GM12864 (cell line): Measurements from ENCODE around the gene MAGI2.

Source experiments
- DNase-seq: peaks from one replicate; pipeline ENCODE4 v3.0.0-alpha.2; 2011; ENCODE audit warnings: low read depth
- H3K4me3 ChIP-seq: 2 replicates; pipeline ENCODE4 v1.5.1; 2011; ENCODE audit warnings: mild to moderate bottlenecking, low read depth, low read length, control low read depth
- CTCF ChIP-seq: IDR thresholded peaks from 2 replicates; pipeline ENCODE4 v1.5.1; 2011; ENCODE audit warnings: low read depth, mild to moderate bottlenecking, moderate library complexity, low read length, control low read depth, inconsistent platforms; ENCODE audit errors: missing control alignments

The MAGI2 gene

GRCh38 chr7:78499283-78499682, 954.2 kb downstream of the MAGI2 start:
- no peak overlapping the region for H3K4me3 ChIP-seq
- no peak for TF ChIP-seq CTCF
- DNase-seq: no peak

GRCh38 chr7:78497728-78498427, 955.6 kb downstream of the MAGI2 start:
- no peak for TF ChIP-seq CTCF
- DNase-seq: no peak
- no peak overlapping the region for H3K4me3 ChIP-seq

GRCh38 chr7:78496096-78496630, 957.3 kb downstream of the MAGI2 start:
- no peak overlapping the region for H3K4me3 ChIP-seq
- no peak for TF ChIP-seq CTCF
- no peak for DNase-seq

GRCh38 chr7:78493401-78493800, 960.1 kb downstream of the MAGI2 start:
- no peak overlapping the region for H3K4me3 ChIP-seq
- no peak for DNase-seq
- TF ChIP-seq CTCF: no peak

- H3K4me3 ChIP-seq: no peak overlapping the region
- DNase-seq: no peak
- TF ChIP-seq CTCF: no peak
Measured at GRCh38 chr7:78492146-78492545, 961.3 kb downstream of the MAGI2 start.

GRCh38 chr7:78490524-78490923, 962.9 kb downstream of the MAGI2 start:
- no peak for TF ChIP-seq CTCF
- no peak for DNase-seq
- H3K4me3 ChIP-seq: no peak overlapping the region
